ENCODE results near the gene UFSP2.

UFSP2 gene

DNA sequence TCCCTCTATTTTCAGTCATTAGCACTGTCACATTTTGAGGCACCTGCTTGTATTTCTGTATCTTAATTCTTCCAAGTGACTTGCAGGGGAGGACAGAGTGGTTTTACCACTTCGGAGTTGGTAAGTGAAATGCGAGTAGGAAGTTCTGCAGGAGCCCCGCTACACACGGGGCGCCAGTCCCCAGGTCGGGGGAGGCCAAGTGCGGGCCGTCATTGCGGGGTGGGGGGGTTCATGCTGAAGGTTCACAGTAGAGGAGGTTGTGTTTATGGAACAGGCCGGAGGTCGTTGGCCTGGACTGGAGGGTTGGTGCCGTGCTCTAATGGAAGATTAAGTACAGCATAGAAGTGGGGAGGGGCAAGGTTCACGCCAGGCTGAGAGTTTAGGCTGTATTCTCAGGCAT is 74.1 kb downstream of the UFSP2 start:
- H3K4me3 ChIP-seq (ENCODE audit: control insufficient read depth, low read depth, low read length), result no peak overlapping the region
- TF ChIP-seq, protein P1, sequence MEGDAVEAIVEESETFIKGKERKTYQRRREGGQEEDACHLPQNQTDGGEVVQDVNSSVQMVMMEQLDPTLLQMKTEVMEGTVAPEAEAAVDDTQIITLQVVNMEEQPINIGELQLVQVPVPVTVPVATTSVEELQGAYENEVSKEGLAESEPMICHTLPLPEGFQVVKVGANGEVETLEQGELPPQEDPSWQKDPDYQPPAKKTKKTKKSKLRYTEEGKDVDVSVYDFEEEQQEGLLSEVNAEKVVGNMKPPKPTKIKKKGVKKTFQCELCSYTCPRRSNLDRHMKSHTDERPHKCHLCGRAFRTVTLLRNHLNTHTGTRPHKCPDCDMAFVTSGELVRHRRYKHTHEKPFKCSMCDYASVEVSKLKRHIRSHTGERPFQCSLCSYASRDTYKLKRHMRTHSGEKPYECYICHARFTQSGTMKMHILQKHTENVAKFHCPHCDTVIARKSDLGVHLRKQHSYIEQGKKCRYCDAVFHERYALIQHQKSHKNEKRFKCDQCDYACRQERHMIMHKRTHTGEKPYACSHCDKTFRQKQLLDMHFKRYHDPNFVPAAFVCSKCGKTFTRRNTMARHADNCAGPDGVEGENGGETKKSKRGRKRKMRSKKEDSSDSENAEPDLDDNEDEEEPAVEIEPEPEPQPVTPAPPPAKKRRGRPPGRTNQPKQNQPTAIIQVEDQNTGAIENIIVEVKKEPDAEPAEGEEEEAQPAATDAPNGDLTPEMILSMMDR (conservative IDR thresholded peaks at IDR 0.05; ENCODE audit: control insufficient read depth, insufficient read depth, low read depth, low read length), result no peak
- DNase-seq (ENCODE audit: low read depth), result no peak
